Fibroblast of mammary gland (primary cell): ENCODE measurements around the gene OR2T29.
"Not testable (repeated sequence)": the region's sequence is repeated elsewhere in the genome, so short reads cannot be mapped to it uniquely, and the experiment has no call there.

Experiments used
- DNase-seq: peaks from one replicate; pipeline ENCODE4 v3.0.0-alpha.2; 2010; ENCODE audit warnings: low read depth
- H3K4me3 ChIP-seq: 2 replicates; pipeline ENCODE4 v1.5.1; 2011; ENCODE audit warnings: low read depth, mild to moderate bottlenecking, low read length, moderate library complexity; ENCODE audit not compliant: control insufficient read depth
- TF ChIP-seq, protein P1 (sequence below): conservative IDR thresholded peaks from 2 replicates; pipeline ENCODE4 v1.5.1; 2011; ENCODE audit warnings: low read depth, low read length, inconsistent platforms; ENCODE audit not compliant: control insufficient read depth, insufficient read depth

OR2T29 gene

GRCh38 chr1:248537449-248537848 lies 25.1 kb downstream of the OR2T29 start:
- not testable (repeated sequence) for DNase-seq, H3K4me3 ChIP-seq

GRCh38 chr1:248521856-248522255 lies 40.7 kb downstream of the OR2T29 start:
- no peak for DNase-seq
- TF ChIP-seq, protein P1, sequence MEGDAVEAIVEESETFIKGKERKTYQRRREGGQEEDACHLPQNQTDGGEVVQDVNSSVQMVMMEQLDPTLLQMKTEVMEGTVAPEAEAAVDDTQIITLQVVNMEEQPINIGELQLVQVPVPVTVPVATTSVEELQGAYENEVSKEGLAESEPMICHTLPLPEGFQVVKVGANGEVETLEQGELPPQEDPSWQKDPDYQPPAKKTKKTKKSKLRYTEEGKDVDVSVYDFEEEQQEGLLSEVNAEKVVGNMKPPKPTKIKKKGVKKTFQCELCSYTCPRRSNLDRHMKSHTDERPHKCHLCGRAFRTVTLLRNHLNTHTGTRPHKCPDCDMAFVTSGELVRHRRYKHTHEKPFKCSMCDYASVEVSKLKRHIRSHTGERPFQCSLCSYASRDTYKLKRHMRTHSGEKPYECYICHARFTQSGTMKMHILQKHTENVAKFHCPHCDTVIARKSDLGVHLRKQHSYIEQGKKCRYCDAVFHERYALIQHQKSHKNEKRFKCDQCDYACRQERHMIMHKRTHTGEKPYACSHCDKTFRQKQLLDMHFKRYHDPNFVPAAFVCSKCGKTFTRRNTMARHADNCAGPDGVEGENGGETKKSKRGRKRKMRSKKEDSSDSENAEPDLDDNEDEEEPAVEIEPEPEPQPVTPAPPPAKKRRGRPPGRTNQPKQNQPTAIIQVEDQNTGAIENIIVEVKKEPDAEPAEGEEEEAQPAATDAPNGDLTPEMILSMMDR: no peak

GRCh38 chr1:248510217-248510616 lies 52.4 kb downstream of the OR2T29 start:
- not testable (repeated sequence) for H3K4me3 ChIP-seq, DNase-seq

More at GRCh38 chr1:248521856-248522255, 40.7 kb downstream of the OR2T29 start:
- no peak overlapping the region for H3K4me3 ChIP-seq

DNA sequence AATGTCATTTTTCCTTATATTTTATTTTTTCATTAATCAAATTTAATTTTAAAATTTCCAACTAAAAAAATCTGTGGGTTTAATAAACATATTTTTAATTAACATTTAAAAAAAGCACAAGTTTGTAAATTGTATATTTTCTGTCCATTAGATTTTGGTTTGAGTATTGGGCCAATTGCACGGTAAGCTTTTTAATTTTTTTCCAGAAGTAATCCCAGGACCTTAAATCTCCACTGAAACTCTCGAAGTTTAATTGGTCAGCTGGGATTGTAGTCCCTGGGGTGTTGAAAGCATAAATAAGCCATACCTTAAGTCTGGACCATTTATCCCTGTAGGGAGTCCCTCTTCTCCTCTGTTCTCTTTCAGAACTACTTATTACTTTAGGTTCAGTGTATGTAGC lies 54.8 kb downstream of the OR2T29 start, which contains the start of gene OR2G6:
OR2G6 (plus strand) TSS at position 301 of the 400 bp plus-strand sequence. CDS start 13,574 bp downstream, outside the sequence.
- not testable (repeated sequence) for H3K4me3 ChIP-seq, DNase-seq
